H9 (cell line): ENCODE measurements around the gene ZSWIM4. TPM values are rescaled to one million over a fixed set of nuclear protein-coding genes. Genes with fewer than 3 reads are reported as not detected.
"Not testable (repeated sequence)": the region's sequence is repeated elsewhere in the genome, so short reads cannot be mapped to it uniquely, and the experiment has no call there.

Experiments
- DNase-seq: peaks from one replicate; pipeline ENCODE4 v3.0.0-alpha.2; 2017
- H2AFZ ChIP-seq: one replicate; pipeline ENCODE4 v1.6.1; 2013; ENCODE audit warnings: mild to moderate bottlenecking, low read length, control low read depth, moderate library complexity
- H2AK5ac ChIP-seq: 2 replicates; pipeline ENCODE4 v1.6.1; 2013; ENCODE audit warnings: low read length, control low read depth, mixed read lengths; ENCODE audit not compliant: insufficient read length
- H2BK120ac ChIP-seq: one replicate; pipeline ENCODE4 v1.6.1; 2013; ENCODE audit warnings: low read depth, mild to moderate bottlenecking, low read length, control low read depth, inconsistent platforms; ENCODE audit not compliant: poor library complexity, severe bottlenecking
- H2BK12ac ChIP-seq: 2 replicates; pipeline ENCODE4 v1.6.1; 2013; ENCODE audit warnings: low read length, control low read depth, mixed read lengths, low read depth; ENCODE audit not compliant: insufficient read length
- H2BK15ac ChIP-seq: 2 replicates; pipeline ENCODE4 v1.6.1; 2013; ENCODE audit warnings: low read depth, low read length, control low read depth
- H2BK20ac ChIP-seq: one replicate; pipeline ENCODE4 v1.6.1; 2013; ENCODE audit warnings: low read depth, mild to moderate bottlenecking, low read length, control low read depth, inconsistent platforms; ENCODE audit not compliant: poor library complexity, severe bottlenecking
- H2BK5ac ChIP-seq: 2 replicates; pipeline ENCODE4 v1.6.1; 2013; ENCODE audit warnings: low read length, control low read depth, mixed read lengths; ENCODE audit not compliant: insufficient read length
- H3K14ac ChIP-seq: 2 replicates; pipeline ENCODE4 v1.6.1; 2013; ENCODE audit warnings: low read length, control low read depth; ENCODE audit not compliant: insufficient read depth
- H3K18ac ChIP-seq: 2 replicates; pipeline ENCODE4 v1.6.1; 2013; ENCODE audit warnings: low read depth, mild to moderate bottlenecking, mixed read lengths, low read length, control low read depth; ENCODE audit not compliant: insufficient read length
- H3K23ac ChIP-seq: 2 replicates; pipeline ENCODE4 v1.6.1; 2013; ENCODE audit warnings: low read length, control low read depth, mixed read lengths, low read depth; ENCODE audit not compliant: insufficient read length
- H3K23me2 ChIP-seq: 2 replicates; pipeline ENCODE4 v1.6.1; 2013; ENCODE audit warnings: low read depth, mild to moderate bottlenecking, mixed read lengths, low read length, control low read depth; ENCODE audit not compliant: insufficient read length, poor library complexity, severe bottlenecking
- H3K27ac ChIP-seq: 2 replicates; pipeline ENCODE4 v1.5.1; 2013; ENCODE audit warnings: low read length, control low read depth, mixed read lengths, low read depth; ENCODE audit not compliant: insufficient read length
- H3K27me3 ChIP-seq: 2 replicates; pipeline ENCODE4 v1.6.1; 2013; ENCODE audit warnings: low read length, control low read depth, inconsistent platforms; ENCODE audit not compliant: insufficient read depth
- H3K4ac ChIP-seq: 2 replicates; pipeline ENCODE4 v1.6.1; 2013; ENCODE audit warnings: low read depth, mild to moderate bottlenecking, control low read depth, inconsistent platforms, low read length, moderate library complexity
- H3K4me1 ChIP-seq: 2 replicates; pipeline ENCODE4 v1.6.1; 2013; ENCODE audit warnings: low read length, control low read depth, inconsistent platforms; ENCODE audit not compliant: insufficient read depth
- H3K4me2 ChIP-seq: 2 replicates; pipeline ENCODE4 v1.6.1; 2013; ENCODE audit warnings: low read length, control low read depth, mixed read lengths; ENCODE audit not compliant: insufficient read length, insufficient read depth
- H3K56ac ChIP-seq: 2 replicates; pipeline ENCODE4 v1.6.1; 2013; ENCODE audit warnings: low read depth, mild to moderate bottlenecking, mixed read lengths, low read length, control low read depth; ENCODE audit not compliant: insufficient read length
- H3K79me1 ChIP-seq: 2 replicates; pipeline ENCODE4 v1.6.1; 2013; ENCODE audit warnings: low read depth, mild to moderate bottlenecking, moderate library complexity, low read length, control low read depth, inconsistent platforms; ENCODE audit not compliant: insufficient read depth, poor library complexity, severe bottlenecking
- H3K79me2 ChIP-seq: 2 replicates; pipeline ENCODE4 v1.6.1; 2013; ENCODE audit warnings: low read length, control low read depth, inconsistent platforms; ENCODE audit not compliant: insufficient read depth
- H3K9ac ChIP-seq: 2 replicates; pipeline ENCODE4 v1.6.1; 2013; ENCODE audit warnings: low read length, control low read depth, mixed read lengths; ENCODE audit not compliant: insufficient read length; ENCODE audit errors: extremely low read depth
- H3K9me3 ChIP-seq: one replicate; pipeline ENCODE4 v1.6.1; 2013; ENCODE audit warnings: low read depth, low read length, inconsistent platforms; ENCODE audit not compliant: control insufficient read depth
- H3T11ph ChIP-seq: one replicate; pipeline ENCODE4 v1.6.1; 2013; ENCODE audit warnings: mild to moderate bottlenecking, low read length, control low read depth, inconsistent platforms
- H4K20me1 ChIP-seq: one replicate; pipeline ENCODE4 v1.6.1; 2013; ENCODE audit not compliant: control insufficient read depth, insufficient read length, insufficient read depth
- H4K5ac ChIP-seq: 2 replicates; pipeline ENCODE4 v1.6.1; 2013; ENCODE audit warnings: low read depth, mild to moderate bottlenecking, mixed read lengths, low read length, control low read depth; ENCODE audit not compliant: insufficient read length
- H4K8ac ChIP-seq: replicated peaks from 2 replicates; pipeline ENCODE4 v1.6.1; 2013; ENCODE audit warnings: low read length, control low read depth, mixed read lengths, low read depth; ENCODE audit not compliant: insufficient read length
- H4K91ac ChIP-seq: 2 replicates; pipeline ENCODE4 v1.6.1; 2013; ENCODE audit warnings: low read depth, mild to moderate bottlenecking, moderate library complexity, mixed read lengths, low read length, control low read depth; ENCODE audit not compliant: insufficient read length
- H3K27ac Mint-ChIP-seq, 3 experiments: 2 replicates in 2 of 3; 3 replicates in 1 of 3; pipeline ENCODE4 v1.8.0; 2020 to 2021; ENCODE audit warnings: mixed read lengths in 3 of 3, mild to moderate bottlenecking in 1 of 3, moderate library complexity in 1 of 3
- H3K27me3 Mint-ChIP-seq: 2 replicates; pipeline ENCODE4 v1.8.0; 2021; ENCODE audit warnings: low read depth, mild to moderate bottlenecking, moderate library complexity, mixed read lengths
- H3K36me3 Mint-ChIP-seq, 3 experiments: 2 replicates in 2 of 3; 3 replicates in 1 of 3; pipeline ENCODE4 v1.8.0; 2020 to 2021; ENCODE audit warnings: low read depth in 3 of 3, mixed read lengths in 3 of 3; ENCODE audit not compliant: insufficient read depth in 1 of 3
- H3K4me1 Mint-ChIP-seq, 2 experiments: 2 replicates each; pipeline ENCODE4 v1.8.0; 2020; ENCODE audit warnings: mixed read lengths in 2 of 2
- H3K4me3 Mint-ChIP-seq, 2 experiments: 2 replicates in 1 of 2; 3 replicates in 1 of 2; pipeline ENCODE4 v1.8.0; 2020 to 2021; ENCODE audit warnings: mild to moderate bottlenecking in 2 of 2, mixed read lengths in 2 of 2, moderate library complexity in 1 of 2
- H3K9me3 Mint-ChIP-seq, 2 experiments: 2 replicates in 1 of 2; 3 replicates in 1 of 2; pipeline ENCODE4 v1.8.0; 2020; ENCODE audit warnings: mild to moderate bottlenecking in 2 of 2, mixed read lengths in 2 of 2, moderate library complexity in 1 of 2
- WGBS: extraction: QIAGEN DNeasy Blood & Tissue Kit; methylation state at CpG from one replicate; pipeline ENCODE4 v1.1.7; 2013; ENCODE audit warnings: missing lambda C conversion rate, low lambda C conversion rate, mixed read lengths; ENCODE audit not compliant: insufficient read length; ENCODE audit errors: extremely low coverage; 5-methylcytosine and 5-hydroxymethylcytosine counted together
- total RNA-seq: library from RNA; stranded (reverse); gene quantifications from 2 replicates; pipeline ENCODE4 v1.2.1, GENCODE V29; 2021

Gene ZSWIM4
- total RNA-seq, 1 experiment from 2014 or later, result 50.7 TPM

GRCh38 chr19:13852171-13852707 lies 57.0 kb downstream of the ZSWIM4 start:
- H2BK5ac ChIP-seq, H3T11ph ChIP-seq, H3K36me3 Mint-ChIP-seq, H4K91ac ChIP-seq, H3K9ac ChIP-seq, H3K18ac ChIP-seq, H3K4me3 Mint-ChIP-seq, H3K23ac ChIP-seq, H3K4me1 ChIP-seq, H3K27me3 ChIP-seq, H3K27ac ChIP-seq, H3K9me3 ChIP-seq, H3K79me2 ChIP-seq, H3K56ac ChIP-seq, H4K8ac ChIP-seq, H2AFZ ChIP-seq, H3K79me1 ChIP-seq, H3K27me3 Mint-ChIP-seq, H3K27ac Mint-ChIP-seq, H2BK20ac ChIP-seq, DNase-seq, H2AK5ac ChIP-seq, H4K5ac ChIP-seq, H3K4ac ChIP-seq, H3K14ac ChIP-seq, H3K9me3 Mint-ChIP-seq, H2BK12ac ChIP-seq, H4K20me1 ChIP-seq, H2BK15ac ChIP-seq, H3K4me2 ChIP-seq, H3K23me2 ChIP-seq, H2BK120ac ChIP-seq: not testable (repeated sequence)
- WGBS, result no CpG with 5 or more reads among the region's 12 CpGs
- peaks cover 12 to 15% of the 10 kb centered on the region in 2 experiments for H3K4me1 Mint-ChIP-seq
